Measurements from ENCODE around the gene MARCO. TPM values are rescaled to one million over a fixed set of nuclear protein-coding genes. Genes with fewer than 3 reads are reported as not detected.

MARCO gene
- total RNA-seq, 1 experiment from 2014 or later: 0.26 TPM

- H3K9me3 ChIP-seq (ENCODE audit: control insufficient read depth, insufficient read depth, low read depth, low read length): no peaks in the 10 kb centered on the region
- no peaks in the 10 kb centered on the region for H3K4me1 ChIP-seq (ENCODE audit: control insufficient read depth, insufficient read depth, low read length)
- no peak overlapping the region for H3K4me3 ChIP-seq (ENCODE audit: low read depth in 2 of 2, low read length in 2 of 2)
- ATAC-seq (0 out of 2 replicates have a peak, but pooled peaks have one; percentile 26), DNase-seq (ENCODE audit: low read depth, low spot score) (no peak)
- CTCF ChIA-PET: no interaction called here
- POLR2A ChIA-PET: no interaction called here
- no peak for TF ChIP-seq CTCF (IDR thresholded peaks at IDR 0.05)
- no peak for TF ChIP-seq REST (IDR thresholded peaks at IDR 0.05; ENCODE audit: insufficient read depth in 1 of 2, low read depth in 2 of 2, low read length in 1 of 2)
- no peak for TF ChIP-seq POLR2AphosphoS5 (IDR thresholded peaks at IDR 0.05; ENCODE audit: low read depth, low read length)
- no peak for TF ChIP-seq SIN3A (IDR thresholded peaks at IDR 0.05; ENCODE audit: borderline replicate concordance, insufficient read depth, low read depth, low read length)
- TF ChIP-seq TCF7L2 (IDR thresholded peaks at IDR 0.05; ENCODE audit: low read depth, low read length): no peak
- no TSS peak for BruUV-seq (replicated peaks)
- peaks cover 13% of the 10 kb centered on the region for H3K27me3 ChIP-seq (ENCODE audit: control insufficient read depth, insufficient read depth, low read length)
- no peak overlapping the region for H3K27ac ChIP-seq (ENCODE audit: low read length)
- H3K36me3 ChIP-seq (ENCODE audit: control insufficient read depth, insufficient read depth, low read length): no peaks in the 10 kb centered on the region
- intact Hi-C loops (cut with micrococcal nuclease; ENCODE audit: unreplicated experiment) (no loop called here), in situ Hi-C loops (cut with HindIII; ENCODE audit: low pct_unique_long_range_greater_than_20kb, low sequenced_read_pairs) (no loop called here)
These were observed 45.9 kb downstream of the MARCO start for GRCh38 chr2:118987886-118988285.

- H3K9me3 ChIP-seq (ENCODE audit: control insufficient read depth, insufficient read depth, low read depth, low read length): no peaks in the 10 kb centered on the region
- H3K27me3 ChIP-seq (ENCODE audit: control insufficient read depth, insufficient read depth, low read length): peaks cover 17% of the 10 kb centered on the region
- CTCF ChIA-PET: no interaction called here
These were observed 46.7 kb downstream of the MARCO start for GRCh38 chr2:118988706-118989105.

More at GRCh38 chr2:118988706-118989105, 46.7 kb downstream of the MARCO start:
- H3K36me3 ChIP-seq (ENCODE audit: control insufficient read depth, insufficient read depth, low read length): no peaks in the 10 kb centered on the region
- in situ Hi-C loops (cut with HindIII; ENCODE audit: low pct_unique_long_range_greater_than_20kb, low sequenced_read_pairs): no loop called here
- no peak overlapping the region for H3K27ac ChIP-seq (ENCODE audit: low read length)
- BruUV-seq (replicated peaks): no TSS peak
- DNase-seq (ENCODE audit: low read depth, low spot score) (no peak), ATAC-seq (no peak)
- no peaks in the 10 kb centered on the region for H3K4me1 ChIP-seq (ENCODE audit: control insufficient read depth, insufficient read depth, low read length)
- intact Hi-C loops (cut with micrococcal nuclease; ENCODE audit: unreplicated experiment): no loop called here
- H3K4me3 ChIP-seq (ENCODE audit: low read depth in 2 of 2, low read length in 2 of 2): no peak overlapping the region
- POLR2A ChIA-PET: no interaction called here
- TF ChIP-seq REST (IDR thresholded peaks at IDR 0.05; ENCODE audit: insufficient read depth in 1 of 2, low read depth in 2 of 2, low read length in 1 of 2) (no peak), POLR2AphosphoS5 (IDR thresholded peaks at IDR 0.05; ENCODE audit: low read depth, low read length) (no peak), CTCF (IDR thresholded peaks at IDR 0.05) (no peak), SIN3A (IDR thresholded peaks at IDR 0.05; ENCODE audit: borderline replicate concordance, insufficient read depth, low read depth, low read length) (no peak), TCF7L2 (IDR thresholded peaks at IDR 0.05; ENCODE audit: low read depth, low read length) (no peak)
